SK-N-SH (cell line): ENCODE measurements around the gene CCDC198. TPM values are rescaled to one million over a fixed set of nuclear protein-coding genes. Genes with fewer than 3 reads are reported as not detected.

Experiments
- CTCF ChIA-PET: fragments of 300-600, 350-600 bp; formaldehyde crosslinking; extraction: SDS; loops from one replicate; lab custom pipeline; 2021; lab: Yijun Ruan, JAX
- POLR2A ChIA-PET: fragments of 350-600 bp; sonication (Branson Sonifier 250); formaldehyde crosslinking; extraction: SDS; loops from one replicate; lab custom pipeline; 2020; ENCODE audit warnings: antibody characterized with exemption, inconsistent platforms; lab: Yijun Ruan, JAX
- DNase-seq: peaks from one replicate; pipeline ENCODE4 v3.0.0; 2012
- H2AFZ ChIP-seq: fragments of 200-600 bp; sonication (generic); 2 replicates; pipeline ENCODE4 v1.8.1; 2016; ENCODE audit warnings: antibody characterized with exemption, mild to moderate bottlenecking, low read depth
- H3F3A ChIP-seq: fragments of 200-600 bp; sonication (generic); replicated peaks from 2 replicates; pipeline ENCODE3; 2016; ENCODE audit warnings: antibody characterized with exemption, mild to moderate bottlenecking; ENCODE audit not compliant: insufficient read depth
- H3K27ac ChIP-seq, 2 experiments: fragments of 200-500 bp in 1 of 2; fragments of 200-600 bp in 1 of 2; sonication (Bioruptor generic) in 1 of 2; sonication (generic), shearing (Covaris generic) in 1 of 2; 2 replicates each; pipeline versions ENCODE4 v1.5.1 to v1.6.1; 2014 to 2016; ENCODE audit warnings: low read depth in 2 of 2, inconsistent platforms in 1 of 2, low read length in 1 of 2, mild to moderate bottlenecking in 1 of 2, mixed read lengths in 1 of 2
- H3K27me3 ChIP-seq: fragments of 200-600 bp; sonication (generic), shearing (Covaris generic); 2 replicates; pipeline ENCODE4 v1.6.1; 2016; ENCODE audit warnings: mixed run types; ENCODE audit not compliant: insufficient read depth
- H3K36me3 ChIP-seq, 2 experiments: fragments of 200-500 bp in 1 of 2; fragments of 200-600 bp in 1 of 2; sonication (Bioruptor generic) in 1 of 2; sonication (generic) in 1 of 2; replicated peaks in 1 of 2; 2 replicates each; pipeline versions ENCODE3 to v1.5.1; 2014 to 2016; ENCODE audit warnings: low read length in 1 of 2, mild to moderate bottlenecking in 1 of 2; ENCODE audit not compliant: insufficient read depth in 2 of 2, control insufficient read depth in 1 of 2
- H3K4me1 ChIP-seq, 2 experiments: fragments of 200-500 bp in 1 of 2; fragments of 200-600 bp in 1 of 2; sonication (Bioruptor generic) in 1 of 2; sonication (generic), shearing (Covaris generic) in 1 of 2; 2 replicates each; pipeline versions ENCODE4 v1.5.1 to v1.6.1; 2014 to 2016; ENCODE audit warnings: low read depth in 1 of 2, low read length in 1 of 2, mixed run types in 1 of 2; ENCODE audit not compliant: insufficient read depth in 2 of 2, control insufficient read depth in 1 of 2
- H3K4me2 ChIP-seq: fragments of 200-600 bp; sonication (generic), shearing (Covaris generic); 2 replicates; pipeline ENCODE4 v1.6.1; 2017; ENCODE audit warnings: mixed run types
- H3K4me3 ChIP-seq, 2 experiments: fragments of 200-500 bp in 1 of 2; fragments of 200-600 bp in 1 of 2; sonication (Bioruptor generic) in 1 of 2; sonication (generic), shearing (Covaris generic) in 1 of 2; 2 replicates each; pipeline versions ENCODE4 v1.5.1 to v1.8.1; 2014 to 2016; ENCODE audit warnings: low read depth in 2 of 2, inconsistent platforms in 1 of 2, low read length in 1 of 2, mild to moderate bottlenecking in 1 of 2, mixed read lengths in 1 of 2, moderate library complexity in 1 of 2
- H3K79me2 ChIP-seq: fragments of 200-600 bp; sonication (generic); 2 replicates; pipeline ENCODE4 v1.8.1; 2017; ENCODE audit warnings: mild to moderate bottlenecking; ENCODE audit not compliant: insufficient read depth
- H3K9ac ChIP-seq: fragments of 200-600 bp; sonication (generic); 2 replicates; pipeline ENCODE4 v1.6.1; 2017; ENCODE audit warnings: mixed run types
- H3K9me2 ChIP-seq: fragments of 200-600 bp; sonication (generic); 2 replicates; pipeline ENCODE4 v1.6.1; 2017; ENCODE audit warnings: mixed run types
- H3K9me3 ChIP-seq: fragments of 200-600 bp; sonication (generic); 2 replicates; pipeline ENCODE4 v1.6.1; 2017; ENCODE audit warnings: mixed run types, mild to moderate bottlenecking, moderate library complexity
- H4K20me1 ChIP-seq: fragments of 200-600 bp; sonication (generic); 2 replicates; pipeline ENCODE4 v1.6.1; 2017; ENCODE audit warnings: mild to moderate bottlenecking, mixed run types; ENCODE audit not compliant: insufficient read depth
- CHD2 ChIP-seq: fragments of 150-350 bp; IDR thresholded peaks from 2 replicates; pipeline ENCODE4 v1.6.1; 2018; ENCODE audit warnings: low read length; ENCODE audit not compliant: partially characterized antibody
- EP300 ChIP-seq, 2 experiments: IDR thresholded peaks; 2 replicates each; pipeline versions ENCODE4 v1.4.0 to v1.6.1; 2012; ENCODE audit warnings: borderline replicate concordance in 1 of 2, low read depth in 1 of 2, low read length in 1 of 2
- EZH2phosphoT487 ChIP-seq: fragments of 200-600 bp; sonication (generic); IDR thresholded peaks from 2 replicates; pipeline ENCODE4 v1.6.1; 2017; ENCODE audit warnings: low read depth, mixed run types, mild to moderate bottlenecking, antibody characterized with exemption, moderate library complexity, borderline replicate concordance
- GABPA ChIP-seq: IDR thresholded peaks from 2 replicates; pipeline ENCODE4 v1.4.0; 2012; ENCODE audit warnings: low read depth, mild to moderate bottlenecking
- GATA2 ChIP-seq: sonication (generic); formaldehyde crosslinking; IDR thresholded peaks from 2 replicates; pipeline ENCODE4 v1.5.0; 2020; ENCODE audit warnings: mild to moderate bottlenecking, missing genetic modification reagents
- MEF2A ChIP-seq: IDR thresholded peaks from 2 replicates; pipeline ENCODE4 v1.4.0; 2012; ENCODE audit warnings: low read depth, borderline replicate concordance
- NRF1 ChIP-seq: IDR thresholded peaks from 2 replicates; pipeline ENCODE4 v1.6.1; 2012; ENCODE audit warnings: low read depth, mild to moderate bottlenecking, low read length
- POLR2AphosphoS5 ChIP-seq: IDR thresholded peaks from 2 replicates; pipeline ENCODE4 v1.6.1; 2012; ENCODE audit warnings: low read depth, low read length
- RAD21 ChIP-seq: IDR thresholded peaks from 2 replicates; pipeline ENCODE4 v1.6.1; 2012; ENCODE audit warnings: mild to moderate bottlenecking, low read length
- RFX5 ChIP-seq: IDR thresholded peaks from 2 replicates; pipeline ENCODE4 v1.6.1; 2012; ENCODE audit warnings: mild to moderate bottlenecking, improper control_type of control experiment, low read length
- SIN3A ChIP-seq: IDR thresholded peaks from 2 replicates; pipeline ENCODE4 v1.6.1; 2012; ENCODE audit warnings: low read depth, mild to moderate bottlenecking, low read length, moderate library complexity, borderline replicate concordance
- SMC3 ChIP-seq: IDR thresholded peaks from 2 replicates; pipeline ENCODE4 v1.6.1; 2012; ENCODE audit warnings: low read depth, low read length, improper control_type of control experiment
- TCF12 ChIP-seq: IDR thresholded peaks from 2 replicates; pipeline ENCODE4 v1.4.0; 2012
- TEAD4 ChIP-seq: IDR thresholded peaks from 2 replicates; pipeline ENCODE4 v1.4.0; 2012; ENCODE audit warnings: mild to moderate bottlenecking, borderline replicate concordance; ENCODE audit not compliant: insufficient read depth
- YY1 ChIP-seq: IDR thresholded peaks from 2 replicates; pipeline ENCODE4 v1.4.0; 2012; ENCODE audit warnings: low read depth, mild to moderate bottlenecking
- WGBS: methylation state at CpG from one replicate; pipeline ENCODE4 v1.1.6; 2017; ENCODE audit warnings: low lambda C conversion rate; 5-methylcytosine and 5-hydroxymethylcytosine counted together
- polyA plus RNA-seq, 3 experiments: library from polyadenylated mRNA; depleted of rRNA; stranded (reverse); fragments of >200 nt; gene quantifications; 2 replicates each; pipeline ENCODE4 v1.2.3, GENCODE V29; 2012
- TF ChIP-seq, protein P1 (sequence below): IDR thresholded peaks from 2 replicates; pipeline ENCODE4 v1.4.0; 2012; ENCODE audit warnings: low read depth, borderline replicate concordance
- TF ChIP-seq, protein P2 (sequence below): IDR thresholded peaks from 2 replicates; pipeline ENCODE4; 2012
- TF ChIP-seq, protein P3 (sequence below): IDR thresholded peaks from 2 replicates; pipeline ENCODE4 v1.4.0; 2012; ENCODE audit warnings: low read depth
- TF ChIP-seq, protein P4 (sequence below): fragments of 200-600 bp; sonication (generic); IDR thresholded peaks from 2 replicates; pipeline ENCODE4 v1.6.1; 2017; ENCODE audit warnings: antibody characterized with exemption, mild to moderate bottlenecking, moderate library complexity
- TF ChIP-seq, protein P5 (sequence below): fragments of 150-350 bp; IDR thresholded peaks from 2 replicates; pipeline ENCODE4 v1.6.1; 2016; ENCODE audit warnings: mild to moderate bottlenecking, low read depth, low read length

The CCDC198 gene
- polyA plus RNA-seq, 1 of the 3 experiments (the other 2 are of a cell fraction): not detected

DNA sequence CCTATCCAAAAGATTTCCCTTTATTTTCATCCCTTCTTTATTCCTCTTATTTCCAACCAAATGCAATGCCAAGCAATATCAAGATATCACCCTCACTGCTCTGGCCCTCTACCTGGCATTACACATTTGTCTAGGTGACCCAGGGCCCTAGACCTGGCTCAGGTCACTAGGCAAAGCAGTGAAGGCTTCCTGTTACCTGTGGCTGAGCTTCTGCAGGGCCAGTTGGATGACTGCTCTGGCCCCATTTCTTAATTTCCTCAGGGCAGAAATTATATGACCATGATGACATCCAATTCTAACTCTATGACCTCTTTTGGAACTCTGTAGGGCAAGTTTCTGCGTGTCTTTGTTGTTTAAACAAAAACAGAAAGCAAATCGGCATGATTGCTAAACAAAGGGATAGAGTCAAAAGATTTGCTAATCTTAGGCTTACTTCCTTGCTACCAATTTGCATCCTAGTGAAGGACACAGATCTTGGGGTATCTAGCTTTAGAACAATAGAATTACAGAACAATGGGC, 7.4 kb upstream of the CCDC198 start:
- no peaks in the 10 kb centered on the region for H4K20me1 ChIP-seq
- no peaks in the 10 kb centered on the region for H3K9me3 ChIP-seq
- H3K4me3 ChIP-seq: no peak overlapping the region
- no peaks in the 10 kb centered on the region for H3K9me2 ChIP-seq
- 0% methylated on average over 2 of the region's 2 CpGs for WGBS
- no peaks in the 10 kb centered on the region for H3F3A ChIP-seq
- H3K27ac ChIP-seq: no peak overlapping the region
- POLR2A ChIA-PET: no interaction called here
- no peaks in the 10 kb centered on the region for H3K27me3 ChIP-seq
- H2AFZ ChIP-seq: no peak overlapping the region
- H3K4me1 ChIP-seq: no peaks in the 10 kb centered on the region
- H3K79me2 ChIP-seq: no peaks in the 10 kb centered on the region
- no peaks in the 10 kb centered on the region for H3K36me3 ChIP-seq
- no peak for TF ChIP-seq GABPA
- TF ChIP-seq, protein P1, sequence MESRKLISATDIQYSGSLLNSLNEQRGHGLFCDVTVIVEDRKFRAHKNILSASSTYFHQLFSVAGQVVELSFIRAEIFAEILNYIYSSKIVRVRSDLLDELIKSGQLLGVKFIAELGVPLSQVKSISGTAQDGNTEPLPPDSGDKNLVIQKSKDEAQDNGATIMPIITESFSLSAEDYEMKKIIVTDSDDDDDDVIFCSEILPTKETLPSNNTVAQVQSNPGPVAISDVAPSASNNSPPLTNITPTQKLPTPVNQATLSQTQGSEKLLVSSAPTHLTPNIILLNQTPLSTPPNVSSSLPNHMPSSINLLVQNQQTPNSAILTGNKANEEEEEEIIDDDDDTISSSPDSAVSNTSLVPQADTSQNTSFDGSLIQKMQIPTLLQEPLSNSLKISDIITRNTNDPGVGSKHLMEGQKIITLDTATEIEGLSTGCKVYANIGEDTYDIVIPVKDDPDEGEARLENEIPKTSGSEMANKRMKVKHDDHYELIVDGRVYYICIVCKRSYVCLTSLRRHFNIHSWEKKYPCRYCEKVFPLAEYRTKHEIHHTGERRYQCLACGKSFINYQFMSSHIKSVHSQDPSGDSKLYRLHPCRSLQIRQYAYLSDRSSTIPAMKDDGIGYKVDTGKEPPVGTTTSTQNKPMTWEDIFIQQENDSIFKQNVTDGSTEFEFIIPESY: no peak
- TF ChIP-seq GATA2 (CRISPR knock-in tag): no peak
- TF ChIP-seq TCF12: no peak
- no peak for TF ChIP-seq SMC3
- TF ChIP-seq RAD21: no peak
- TF ChIP-seq, protein P2, sequence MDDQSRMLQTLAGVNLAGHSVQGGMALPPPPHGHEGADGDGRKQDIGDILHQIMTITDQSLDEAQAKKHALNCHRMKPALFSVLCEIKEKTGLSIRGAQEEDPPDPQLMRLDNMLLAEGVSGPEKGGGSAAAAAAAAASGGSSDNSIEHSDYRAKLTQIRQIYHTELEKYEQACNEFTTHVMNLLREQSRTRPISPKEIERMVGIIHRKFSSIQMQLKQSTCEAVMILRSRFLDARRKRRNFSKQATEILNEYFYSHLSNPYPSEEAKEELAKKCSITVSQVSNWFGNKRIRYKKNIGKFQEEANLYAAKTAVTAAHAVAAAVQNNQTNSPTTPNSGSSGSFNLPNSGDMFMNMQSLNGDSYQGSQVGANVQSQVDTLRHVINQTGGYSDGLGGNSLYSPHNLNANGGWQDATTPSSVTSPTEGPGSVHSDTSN: no peak
- no peak for TF ChIP-seq SIN3A
- TF ChIP-seq, protein P3, sequence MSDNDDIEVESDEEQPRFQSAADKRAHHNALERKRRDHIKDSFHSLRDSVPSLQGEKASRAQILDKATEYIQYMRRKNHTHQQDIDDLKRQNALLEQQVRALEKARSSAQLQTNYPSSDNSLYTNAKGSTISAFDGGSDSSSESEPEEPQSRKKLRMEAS: no peak
- TF ChIP-seq, protein P4, sequence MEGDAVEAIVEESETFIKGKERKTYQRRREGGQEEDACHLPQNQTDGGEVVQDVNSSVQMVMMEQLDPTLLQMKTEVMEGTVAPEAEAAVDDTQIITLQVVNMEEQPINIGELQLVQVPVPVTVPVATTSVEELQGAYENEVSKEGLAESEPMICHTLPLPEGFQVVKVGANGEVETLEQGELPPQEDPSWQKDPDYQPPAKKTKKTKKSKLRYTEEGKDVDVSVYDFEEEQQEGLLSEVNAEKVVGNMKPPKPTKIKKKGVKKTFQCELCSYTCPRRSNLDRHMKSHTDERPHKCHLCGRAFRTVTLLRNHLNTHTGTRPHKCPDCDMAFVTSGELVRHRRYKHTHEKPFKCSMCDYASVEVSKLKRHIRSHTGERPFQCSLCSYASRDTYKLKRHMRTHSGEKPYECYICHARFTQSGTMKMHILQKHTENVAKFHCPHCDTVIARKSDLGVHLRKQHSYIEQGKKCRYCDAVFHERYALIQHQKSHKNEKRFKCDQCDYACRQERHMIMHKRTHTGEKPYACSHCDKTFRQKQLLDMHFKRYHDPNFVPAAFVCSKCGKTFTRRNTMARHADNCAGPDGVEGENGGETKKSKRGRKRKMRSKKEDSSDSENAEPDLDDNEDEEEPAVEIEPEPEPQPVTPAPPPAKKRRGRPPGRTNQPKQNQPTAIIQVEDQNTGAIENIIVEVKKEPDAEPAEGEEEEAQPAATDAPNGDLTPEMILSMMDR: no peak
- no peak for TF ChIP-seq EZH2phosphoT487
- TF ChIP-seq CHD2: no peak
- no peak for TF ChIP-seq YY1
- TF ChIP-seq TEAD4: no peak
- no peak for TF ChIP-seq MEF2A
- TF ChIP-seq RFX5: no peak
- no peak for TF ChIP-seq NRF1
- TF ChIP-seq, protein P5, sequence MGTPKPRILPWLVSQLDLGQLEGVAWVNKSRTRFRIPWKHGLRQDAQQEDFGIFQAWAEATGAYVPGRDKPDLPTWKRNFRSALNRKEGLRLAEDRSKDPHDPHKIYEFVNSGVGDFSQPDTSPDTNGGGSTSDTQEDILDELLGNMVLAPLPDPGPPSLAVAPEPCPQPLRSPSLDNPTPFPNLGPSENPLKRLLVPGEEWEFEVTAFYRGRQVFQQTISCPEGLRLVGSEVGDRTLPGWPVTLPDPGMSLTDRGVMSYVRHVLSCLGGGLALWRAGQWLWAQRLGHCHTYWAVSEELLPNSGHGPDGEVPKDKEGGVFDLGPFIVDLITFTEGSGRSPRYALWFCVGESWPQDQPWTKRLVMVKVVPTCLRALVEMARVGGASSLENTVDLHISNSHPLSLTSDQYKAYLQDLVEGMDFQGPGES: no peak
- TF ChIP-seq EP300 (IDR thresholded peaks at IDR 0.05; ENCODE audit: borderline replicate concordance in 1 of 2, low read depth in 1 of 2, low read length in 1 of 2): no peak
- TF ChIP-seq POLR2AphosphoS5: no peak
- TF ChIP-seq, all 33 proteins: peak for 0
- CTCF ChIA-PET: no interaction called here
- H3K9ac ChIP-seq: no peak overlapping the region
- no peak overlapping the region for H3K4me2 ChIP-seq
- DNase-seq: no peak
